GM18526 (cell line): ENCODE measurements around the gene MYMK.

Experiments
- POLR2A ChIP-seq: IDR thresholded peaks from 3 replicates; pipeline ENCODE4 v1.6.1; 2011; ENCODE audit not compliant: insufficient read length; ENCODE audit errors: extremely low read depth

Gene MYMK

GRCh38 chr9:133477992-133478850 lies 46.5 kb downstream of the MYMK start:
- TF ChIP-seq POLR2A, result no peak

GRCh38 chr9:133477461-133477860 lies 47.3 kb downstream of the MYMK start:
- no peak for TF ChIP-seq POLR2A

GRCh38 chr9:133476941-133477340 lies 47.8 kb downstream of the MYMK start:
- TF ChIP-seq POLR2A, result no peak

GRCh38 chr9:133476036-133476931 lies 48.5 kb downstream of the MYMK start:
- TF ChIP-seq POLR2A, result no peak

- no peak for TF ChIP-seq POLR2A
Measured at GRCh38 chr9:133475292-133476012, 49.3 kb downstream of the MYMK start.

GRCh38 chr9:133474853-133475252 lies 49.9 kb downstream of the MYMK start:
- no peak for TF ChIP-seq POLR2A

GRCh38 chr9:133474215-133474614 lies 50.5 kb downstream of the MYMK start:
- no peak for TF ChIP-seq POLR2A

- TF ChIP-seq POLR2A, result no peak
Measured at GRCh38 chr9:133473743-133474142, 51.0 kb downstream of the MYMK start.

- TF ChIP-seq POLR2A, result no peak
Measured at GRCh38 chr9:133472753-133473378, 51.9 kb downstream of the MYMK start.

GRCh38 chr9:133472277-133472645 lies 52.5 kb downstream of the MYMK start:
- no peak for TF ChIP-seq POLR2A

- TF ChIP-seq POLR2A, result no peak
Measured at GRCh38 chr9:133471551-133472276, 53.0 kb downstream of the MYMK start.

- no peak for TF ChIP-seq POLR2A
Measured at GRCh38 chr9:133470988-133471387, 53.8 kb downstream of the MYMK start.

- no peak for TF ChIP-seq POLR2A
Measured at GRCh38 chr9:133470427-133470924, 54.3 kb downstream of the MYMK start.

GRCh38 chr9:133468777-133469421 lies 55.9 kb downstream of the MYMK start:
- peak; percentile 26 for TF ChIP-seq POLR2A
